GM21723 (cell line): ENCODE data around the gene GOLPH3.
"Not testable (repeated sequence)": the region's sequence is repeated elsewhere in the genome, so short reads cannot be mapped to it uniquely, and the experiment has no call there.

Experiments
- ATAC-seq: cut with Tn5 transposase; IDR thresholded peaks from one replicate; pipeline ENCODE4 v1.9.1; 2021; ENCODE audit warnings: mild to moderate bottlenecking, moderate library complexity; ENCODE audit not compliant: unreplicated experiment

The GOLPH3 gene

GRCh38 chr5:32172186-32172911 is 1.8 kb downstream of the GOLPH3 start:
- not testable (repeated sequence) for ATAC-seq

DNA sequence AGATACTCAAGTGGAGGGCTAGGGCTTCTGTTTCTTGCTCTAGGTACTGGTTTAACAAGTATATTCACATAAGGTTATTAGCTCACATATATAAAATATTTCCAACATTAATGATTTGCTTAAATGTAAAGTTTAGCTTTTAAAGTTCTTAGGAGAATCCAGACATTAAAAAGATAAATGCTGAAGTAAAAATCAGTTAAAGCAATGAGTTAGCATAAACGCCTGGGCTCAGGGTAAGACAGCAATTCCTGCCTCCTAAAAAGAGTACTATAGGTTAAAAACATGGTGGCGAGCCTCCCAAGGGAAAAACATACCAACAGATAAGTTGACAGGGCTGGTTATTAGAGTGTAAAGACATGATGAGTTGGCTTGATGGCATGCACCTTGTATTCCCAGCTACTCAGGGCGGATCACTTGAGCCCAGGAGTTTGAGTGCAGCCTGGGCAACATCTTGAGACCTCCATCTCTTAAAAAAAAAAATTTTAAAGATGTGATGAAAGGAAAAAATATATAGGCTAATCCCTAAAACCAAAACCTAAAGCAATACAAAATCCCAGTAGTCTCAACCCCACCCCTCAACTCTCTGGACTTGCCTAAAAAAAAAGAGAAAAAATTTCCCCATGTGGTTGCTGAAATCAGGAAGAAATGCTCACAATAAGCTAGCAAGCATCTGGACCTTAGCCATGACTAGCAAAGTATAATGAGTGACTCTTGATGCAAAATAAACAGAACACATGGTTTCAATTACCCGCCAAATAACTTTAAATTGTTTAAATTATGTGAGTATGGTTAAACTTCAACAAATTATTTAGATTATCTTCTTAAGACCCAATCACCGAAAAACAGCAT is 3.6 kb downstream of the GOLPH3 start:
- no peak for ATAC-seq

DNA sequence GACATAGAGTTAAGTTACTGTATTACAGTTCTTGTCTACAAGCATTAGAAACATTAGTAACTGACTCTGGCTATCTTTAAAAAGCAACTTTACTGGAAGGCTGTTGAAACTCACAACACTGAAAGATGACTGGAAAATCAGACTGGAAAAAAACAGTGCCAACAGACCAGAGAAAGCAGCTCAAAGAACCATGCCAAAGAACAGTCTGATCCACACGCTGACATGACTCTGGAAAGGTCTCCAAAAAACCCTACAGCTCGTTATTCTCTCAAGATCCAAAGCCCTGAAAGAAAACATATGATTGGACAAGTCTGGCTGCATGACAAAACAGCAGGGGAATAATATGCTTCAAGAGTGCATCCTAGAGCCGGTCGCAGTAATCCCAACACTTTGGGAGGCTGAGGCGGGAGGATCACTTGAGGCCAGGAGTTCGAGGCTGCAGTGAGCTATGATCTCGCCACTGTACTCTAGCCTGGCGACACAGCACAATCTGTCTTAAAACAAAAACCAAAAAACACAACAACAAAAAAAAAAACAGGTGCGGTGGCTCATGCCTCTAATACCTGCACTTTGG is 5.6 kb downstream of the GOLPH3 start:
- no peak for ATAC-seq

DNA sequence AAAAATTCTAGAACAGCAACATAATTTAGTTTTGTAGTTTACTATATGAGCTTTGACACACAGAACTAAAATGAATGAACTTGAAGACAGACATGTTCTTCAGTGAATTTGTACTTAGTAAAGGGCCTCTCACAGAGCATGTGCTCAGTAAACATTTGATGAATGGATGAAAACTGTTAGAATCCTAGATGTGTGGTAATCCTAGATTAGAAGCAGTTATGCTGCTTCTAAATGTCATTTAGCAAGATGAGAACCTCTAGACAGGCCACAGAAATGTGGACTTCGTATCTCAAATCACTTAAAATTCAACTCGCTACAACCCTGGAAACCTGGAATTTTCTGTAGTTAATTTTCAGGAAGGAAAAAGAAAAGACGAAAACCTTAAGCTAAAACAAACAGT is 8.5 kb downstream of the GOLPH3 start:
- ATAC-seq: no peak

- ATAC-seq: peak; percentile 61
Measured at GRCh38 chr5:32163785-32164184, 10.3 kb downstream of the GOLPH3 start.

- ATAC-seq: no peak
Measured at GRCh38 chr5:32163053-32163452, 11.1 kb downstream of the GOLPH3 start.

DNA sequence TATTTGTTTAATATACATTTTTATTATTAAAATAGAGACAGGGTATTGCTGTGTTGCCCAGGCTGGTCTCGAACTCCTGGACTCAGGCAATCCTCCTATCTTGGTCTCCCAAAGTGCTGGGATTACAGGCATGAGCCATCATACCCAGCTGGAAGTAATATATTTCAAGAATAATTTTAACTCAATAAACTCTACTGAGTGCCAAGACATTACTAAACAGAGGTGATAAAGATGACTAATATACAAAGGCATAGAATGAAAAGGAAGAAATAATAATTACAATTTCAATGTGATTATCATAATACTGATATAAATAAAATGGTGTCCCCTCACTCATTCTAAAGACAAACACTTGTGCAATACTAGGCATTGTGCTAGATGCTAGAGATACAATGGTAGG is 13.9 kb downstream of the GOLPH3 start:
- ATAC-seq: no peak

GRCh38 chr5:32159328-32160072 is 14.6 kb downstream of the GOLPH3 start:
- no peak for ATAC-seq

DNA sequence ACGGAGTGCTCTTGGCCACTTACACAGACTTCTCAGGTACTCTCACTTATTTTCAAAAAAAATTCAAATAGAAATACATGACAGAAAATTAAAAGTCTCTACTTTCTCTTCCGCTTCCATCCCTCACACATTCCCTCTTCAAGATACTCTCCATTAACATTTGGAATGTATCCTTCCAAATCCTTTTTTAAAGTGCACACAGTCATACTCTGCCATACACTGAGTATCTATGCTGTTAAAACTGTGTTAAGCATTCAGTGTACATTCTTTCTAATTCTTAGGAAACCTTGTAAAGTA is 15.5 kb downstream of the GOLPH3 start:
- ATAC-seq: no peak

DNA sequence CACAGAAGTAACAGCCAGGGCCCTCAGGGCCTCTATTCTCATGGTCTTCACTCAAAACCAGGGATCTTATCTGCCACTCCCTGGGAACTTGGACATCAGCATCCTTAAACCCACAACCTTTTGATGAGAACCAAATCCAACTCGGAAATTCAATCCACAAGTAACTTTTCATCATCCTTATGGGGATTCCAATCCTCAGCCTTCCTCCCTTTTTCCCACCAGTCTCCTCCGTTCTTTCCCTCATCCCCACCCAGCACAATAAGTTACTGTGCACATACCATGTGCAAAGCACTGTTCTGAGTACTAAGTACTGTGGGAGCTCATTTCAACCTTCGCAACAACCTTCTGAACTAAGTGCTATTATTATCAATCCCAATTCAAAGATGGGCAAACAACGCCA is 17.0 kb downstream of the GOLPH3 start:
- ATAC-seq: no peak

- ATAC-seq: no peak
Measured at GRCh38 chr5:32156635-32157034, 17.5 kb downstream of the GOLPH3 start.

- no peak for ATAC-seq
Measured at GRCh38 chr5:32155211-32155610, 18.9 kb downstream of the GOLPH3 start.

- ATAC-seq: no peak
Measured at GRCh38 chr5:32153723-32154122, 20.4 kb downstream of the GOLPH3 start.

GRCh38 chr5:32151198-32151597 is 22.9 kb downstream of the GOLPH3 start:
- no peak for ATAC-seq

GRCh38 chr5:32150366-32150765 is 23.8 kb downstream of the GOLPH3 start:
- no peak for ATAC-seq

- ATAC-seq: no peak
Measured at GRCh38 chr5:32147959-32148358, 26.2 kb downstream of the GOLPH3 start.

DNA sequence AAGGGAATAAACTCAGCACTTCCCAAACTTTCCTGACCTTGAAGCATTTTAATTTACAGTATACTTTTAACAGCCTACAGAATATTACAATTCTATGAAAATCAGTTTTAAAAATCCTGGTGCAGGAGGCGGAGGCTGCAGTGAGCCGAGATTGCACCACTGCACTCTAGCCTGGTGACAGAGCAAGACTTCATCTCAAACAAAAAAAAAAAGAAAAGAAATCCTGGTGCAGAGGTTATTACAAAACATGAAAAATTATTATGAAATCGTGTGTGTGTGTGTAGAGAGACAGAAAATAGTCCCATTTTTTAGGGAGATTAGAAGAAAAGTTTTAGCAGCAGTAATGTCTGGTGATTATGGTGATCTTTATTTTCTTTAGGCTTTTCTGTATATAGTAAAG is 26.9 kb downstream of the GOLPH3 start:
- ATAC-seq: no peak

DNA sequence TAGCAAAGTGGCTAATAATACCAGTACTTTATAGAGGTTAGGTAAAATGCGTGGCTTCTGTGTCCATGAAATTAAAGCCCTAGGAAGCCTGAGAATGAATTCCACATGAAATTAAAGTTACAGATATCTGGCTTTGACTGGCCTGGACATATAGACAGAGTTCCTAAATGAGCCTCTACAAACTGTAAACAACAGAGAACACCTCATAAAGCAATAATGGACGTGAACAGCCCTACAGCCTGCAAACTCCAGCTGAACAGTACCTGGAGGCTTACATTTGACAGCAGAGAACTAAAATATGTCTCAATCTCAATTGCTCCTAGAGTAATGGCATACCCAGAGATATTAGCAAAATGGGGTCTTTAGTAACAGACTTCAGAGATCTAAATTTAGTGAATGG is 28.7 kb downstream of the GOLPH3 start:
- ATAC-seq: no peak

DNA sequence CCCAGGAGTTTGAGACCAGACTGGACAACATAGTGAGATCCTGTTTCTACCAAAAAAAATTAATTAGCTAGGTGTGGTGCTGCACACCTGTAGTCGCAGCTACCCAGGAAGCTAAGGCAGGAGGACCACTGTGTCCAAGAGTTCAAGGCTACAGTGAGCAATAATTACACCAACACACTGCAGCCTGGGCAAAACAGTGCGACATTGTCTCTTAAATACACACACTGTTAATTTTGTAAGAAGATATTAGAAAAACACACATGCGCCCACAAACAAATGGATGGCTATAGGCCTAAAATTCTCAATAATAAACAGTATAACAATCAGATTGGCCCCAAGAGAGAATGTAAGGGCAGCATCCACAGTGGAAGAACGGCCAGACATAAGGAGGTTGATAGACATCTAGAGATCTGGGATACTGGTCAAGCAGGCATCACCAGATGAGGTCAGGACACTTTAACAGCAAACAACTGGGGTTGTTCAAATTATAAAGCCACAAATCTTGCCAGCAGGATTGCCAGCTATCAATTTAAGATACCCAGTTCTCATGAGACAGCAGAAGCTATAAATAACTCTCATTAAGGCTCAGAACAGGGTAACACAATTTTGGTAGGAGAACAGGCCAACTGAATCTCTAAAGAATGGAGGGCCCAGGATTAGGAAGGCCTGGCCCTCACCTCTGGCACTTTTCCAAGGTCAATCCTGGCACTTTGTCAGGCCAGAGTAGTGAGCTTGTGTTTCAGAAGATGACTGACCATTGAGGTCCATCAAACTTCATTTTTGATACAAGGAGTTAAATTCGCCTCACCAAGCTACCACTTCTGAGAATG is 29.5 kb downstream of the GOLPH3 start:
- no peak for ATAC-seq

DNA sequence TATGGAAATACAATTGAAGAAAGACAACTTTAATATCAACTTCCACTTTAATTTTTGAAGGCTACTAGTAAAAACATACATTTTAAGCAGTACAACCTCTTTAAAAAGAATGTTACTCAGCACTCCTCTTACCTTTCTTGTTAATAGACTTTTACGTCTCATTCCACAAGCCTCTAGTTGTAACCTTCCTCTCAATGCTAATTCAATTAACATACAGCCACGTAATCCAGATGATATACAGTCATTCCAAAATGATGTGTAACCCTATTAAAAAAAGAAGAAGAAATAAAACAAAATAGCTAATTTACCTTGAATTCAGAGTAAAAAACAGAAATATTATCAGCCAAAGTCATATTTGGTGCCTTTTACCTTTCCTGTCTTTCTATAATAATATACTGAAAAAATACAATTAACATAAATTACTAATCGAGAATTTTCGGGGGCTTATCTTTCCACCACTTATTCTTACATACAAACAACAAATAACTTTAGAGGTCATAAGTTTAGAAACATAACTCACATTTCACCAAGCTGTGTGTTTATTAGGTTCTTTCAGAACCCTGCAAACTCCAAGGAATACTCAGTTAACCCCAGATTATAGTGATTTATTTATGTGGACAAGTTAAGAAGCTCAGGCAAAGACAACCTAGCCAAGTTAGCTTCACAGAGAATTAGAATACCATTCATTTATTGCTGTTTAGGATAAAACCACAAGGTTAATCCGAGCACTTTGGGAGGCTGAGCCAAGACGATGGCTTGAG is 30.3 kb downstream of the GOLPH3 start:
- ATAC-seq: no peak
